ENCODE results near the gene DOCK7. TPM values are rescaled to one million over a fixed set of nuclear protein-coding genes. Genes with fewer than 3 reads are reported as not detected.
A peak's percentile ranks its signal among the peaks of the same experiment; 100 is the strongest.

The DOCK7 gene
- total RNA-seq, 2 experiments from 2014 or later, result 6.0 to 7.9 TPM

DNA sequence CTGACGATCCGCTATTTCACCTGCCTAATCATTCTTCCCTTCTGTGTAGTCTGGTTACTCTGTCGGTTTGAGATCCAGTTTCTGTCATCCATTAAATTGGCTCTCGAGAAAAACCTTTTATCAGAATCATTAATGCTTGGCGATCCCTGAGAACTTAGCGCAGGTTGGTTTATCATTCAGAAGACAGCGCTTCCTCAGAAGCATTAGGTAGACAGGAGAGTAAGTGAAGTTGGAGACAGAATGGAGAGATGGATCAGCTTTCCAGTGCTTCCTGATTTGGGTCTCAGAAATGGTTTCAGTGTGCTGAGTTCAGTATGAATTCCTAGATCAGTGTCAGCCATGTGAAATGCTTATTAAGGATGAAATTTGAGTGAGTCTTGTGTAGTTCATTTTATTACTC is 250.0 kb downstream of the DOCK7 start:
- Mint-ChIP-seq H3K27ac (peak overlapping the region; percentile 99), H3K4me1 (ENCODE audit: low read depth) (peaks cover 54% of the 10 kb centered on the region), H3K27me3 (no peaks in the 10 kb centered on the region), H3K36me3 (ENCODE audit: low read depth) (peaks cover 55% of the 10 kb centered on the region), H3K9me3 (no peaks in the 10 kb centered on the region), H3K4me3 (peak overlapping the region; percentile 97)
- H3K27ac ChIP-seq (ENCODE audit: low read depth in 1 of 2, low read length in 2 of 2), result no peak overlapping the region
- H3K9me3 ChIP-seq (ENCODE audit: control insufficient read depth in 1 of 2, insufficient read depth in 1 of 2, low read length in 2 of 2), result no peaks in the 10 kb centered on the region
- H3K4me3 ChIP-seq (ENCODE audit: low read length), result peak overlapping the region; percentile 93
- intact Hi-C loops (cut with DNase I, micrococcal nuclease), result loop anchor here (5.0 to 10.0 kb wide), 7 partner anchors 166 to 1361 kb away; partner anchors contain the start of genes ALG6 (in 1 of the 2), DOCK7 (in 1 of the 2), EFCAB7 (in 1 of the 2) and ITGB3BP (in 1 of the 2)
- H3K36me3 ChIP-seq (ENCODE audit: insufficient read depth, low read length), result peaks cover 19% of the 10 kb centered on the region
- H3K27me3 ChIP-seq (ENCODE audit: control insufficient read depth in 1 of 2, insufficient read depth in 2 of 2, low read length in 2 of 2), result no peaks in the 10 kb centered on the region
- ATAC-seq (ENCODE audit: poor library complexity) (no peak), DNase-seq (peak in 1 of 14 experiments; percentile 19)
- ChIA-PET POLR2A (no interaction called here), CTCF (interaction anchor here (1.3 kb wide), 1 partner anchor 13 kb away, joined by 3 read pairs; no protein-coding TSS in a partner anchor)
- peaks cover 20% of the 10 kb centered on the region for H3K4me1 ChIP-seq (ENCODE audit: insufficient read depth, low read length)
- TF ChIP-seq, protein P1, sequence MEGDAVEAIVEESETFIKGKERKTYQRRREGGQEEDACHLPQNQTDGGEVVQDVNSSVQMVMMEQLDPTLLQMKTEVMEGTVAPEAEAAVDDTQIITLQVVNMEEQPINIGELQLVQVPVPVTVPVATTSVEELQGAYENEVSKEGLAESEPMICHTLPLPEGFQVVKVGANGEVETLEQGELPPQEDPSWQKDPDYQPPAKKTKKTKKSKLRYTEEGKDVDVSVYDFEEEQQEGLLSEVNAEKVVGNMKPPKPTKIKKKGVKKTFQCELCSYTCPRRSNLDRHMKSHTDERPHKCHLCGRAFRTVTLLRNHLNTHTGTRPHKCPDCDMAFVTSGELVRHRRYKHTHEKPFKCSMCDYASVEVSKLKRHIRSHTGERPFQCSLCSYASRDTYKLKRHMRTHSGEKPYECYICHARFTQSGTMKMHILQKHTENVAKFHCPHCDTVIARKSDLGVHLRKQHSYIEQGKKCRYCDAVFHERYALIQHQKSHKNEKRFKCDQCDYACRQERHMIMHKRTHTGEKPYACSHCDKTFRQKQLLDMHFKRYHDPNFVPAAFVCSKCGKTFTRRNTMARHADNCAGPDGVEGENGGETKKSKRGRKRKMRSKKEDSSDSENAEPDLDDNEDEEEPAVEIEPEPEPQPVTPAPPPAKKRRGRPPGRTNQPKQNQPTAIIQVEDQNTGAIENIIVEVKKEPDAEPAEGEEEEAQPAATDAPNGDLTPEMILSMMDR (IDR thresholded peaks at IDR 0.05), result no peak

DNA sequence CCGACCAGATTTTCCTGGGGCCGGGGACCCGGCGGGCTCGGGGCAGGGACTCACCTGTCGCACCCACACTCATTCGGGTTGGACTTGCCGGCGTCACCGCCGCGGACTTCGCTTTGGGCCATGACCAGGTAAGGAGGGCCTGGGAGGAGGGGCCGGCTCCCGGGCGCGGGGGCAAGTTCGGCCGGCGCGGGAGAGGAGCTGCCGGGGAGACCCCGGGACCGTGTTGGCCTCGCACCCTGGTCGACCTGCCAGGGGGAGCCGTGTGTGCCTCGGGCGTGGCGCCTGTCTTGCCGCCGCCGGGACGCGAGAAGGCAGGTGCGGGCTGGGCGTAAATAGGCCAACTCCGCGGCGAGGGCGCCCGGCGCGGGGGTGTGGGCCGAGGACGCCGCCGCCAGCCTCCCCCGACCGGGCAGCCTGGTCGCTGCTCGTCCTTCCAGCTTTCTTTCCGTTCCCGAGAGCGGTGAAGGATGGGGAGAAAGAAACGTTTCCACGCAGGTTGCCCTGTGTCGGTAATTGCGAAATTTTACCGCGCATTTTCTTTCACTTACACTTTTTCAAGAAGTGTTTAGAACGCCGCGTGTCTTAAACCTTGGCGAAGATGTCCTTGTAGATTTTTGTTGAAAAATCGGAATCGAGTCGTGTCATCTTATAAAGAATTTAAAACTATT is 250.8 kb downstream of the DOCK7 start:
- Histone ChIP-seq H3K27me3 (ENCODE audit: control insufficient read depth in 1 of 2, insufficient read depth in 2 of 2, low read length in 2 of 2) (no peaks in the 10 kb centered on the region), H3K4me1 (ENCODE audit: insufficient read depth, low read length) (peaks cover 20% of the 10 kb centered on the region), H3K9me3 (ENCODE audit: control insufficient read depth in 1 of 2, insufficient read depth in 1 of 2, low read length in 2 of 2) (no peaks in the 10 kb centered on the region), H3K27ac (ENCODE audit: low read depth in 1 of 2, low read length in 2 of 2) (peak overlapping the region; percentile 97 to 99), H3K36me3 (ENCODE audit: insufficient read depth, low read length) (peaks cover 11% of the 10 kb centered on the region), H3K4me3 (ENCODE audit: low read length) (peak overlapping the region; percentile 93)
- Mint-ChIP-seq H3K27ac (peak overlapping the region; percentile 99), H3K27me3 (no peaks in the 10 kb centered on the region), H3K4me3 (peak overlapping the region; percentile 97), H3K4me1 (ENCODE audit: low read depth) (peaks cover 54% of the 10 kb centered on the region), H3K9me3 (no peaks in the 10 kb centered on the region), H3K36me3 (ENCODE audit: low read depth) (peaks cover 50% of the 10 kb centered on the region)
- ChIA-PET POLR2A (interaction anchor here (0.5 to 2.5 kb wide), 11 partner anchors 8 to 1360 kb away, joined by 3 to 29 read pairs (median 6); partner anchors contain the start of genes ALG6, ATG4C, DOCK7 and PGM1), CTCF (interaction anchor here (1.3 kb wide), 1 partner anchor 13 kb away, joined by 3 read pairs; no protein-coding TSS in a partner anchor)
- DNase-seq (peak in 13 of 14 experiments; percentile 2 to 74 (median 36)), ATAC-seq (ENCODE audit: poor library complexity) (no peak)
- intact Hi-C loops (cut with DNase I, micrococcal nuclease), result loop anchor here (5.0 to 10.0 kb wide), 7 partner anchors 165 to 1360 kb away; partner anchors contain the start of genes ALG6 (in 1 of the 2), DOCK7 (in 1 of the 2), EFCAB7 (in 1 of the 2) and ITGB3BP (in 1 of the 2)
- TF ChIP-seq, protein P1 (IDR thresholded peaks at IDR 0.05), result no peak

DNA sequence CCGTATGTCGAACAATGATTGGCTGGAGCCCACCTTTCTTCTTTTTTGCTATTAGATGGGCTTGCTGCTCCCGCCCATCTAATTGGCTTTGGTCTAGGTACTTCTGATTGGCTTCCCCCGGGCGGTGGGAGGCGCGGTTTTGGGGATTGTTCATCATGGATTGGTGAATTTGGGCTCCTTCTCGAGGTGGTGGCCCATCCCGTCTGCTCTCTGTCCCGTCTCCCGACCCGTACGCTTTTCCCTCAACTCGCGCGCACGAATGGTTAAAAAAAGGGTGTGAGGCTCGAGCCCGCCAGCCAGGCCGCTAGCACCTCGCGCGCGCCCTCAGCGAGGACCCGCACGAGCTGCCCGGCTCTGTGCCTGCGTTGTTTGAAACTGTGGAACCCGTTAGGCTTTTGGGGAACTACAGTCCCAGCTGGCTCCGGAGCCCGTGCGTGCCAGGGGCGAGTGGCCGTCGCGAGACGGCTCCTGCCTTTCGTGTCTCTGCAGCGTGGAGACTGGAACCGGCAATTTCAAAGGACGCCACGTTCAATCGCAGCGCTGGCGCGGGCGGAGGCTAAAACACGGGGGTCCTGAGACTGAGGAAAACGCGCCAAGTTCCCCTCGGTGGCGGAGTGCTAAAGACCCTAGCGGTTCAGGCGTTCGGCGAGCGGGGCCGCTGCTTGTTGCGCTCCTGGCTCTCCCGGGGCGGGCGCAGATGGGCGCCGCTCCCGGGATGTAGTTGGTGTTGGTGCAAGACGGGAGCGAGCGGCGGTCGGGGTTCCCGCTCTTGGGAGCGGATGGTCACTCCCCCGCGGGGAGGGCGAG is 251.5 kb downstream of the DOCK7 start, which contains the start of gene USP1:
TSS of gene USP1 (plus strand) at position 584 of the 807 bp plus-strand sequence. CDS start 2,819 bp downstream, outside the sequence.
- peak within 1 kb of the TSS; percentile 97 to 99 for H3K27ac ChIP-seq (ENCODE audit: low read depth in 1 of 2, low read length in 2 of 2)
- intact Hi-C loops (cut with DNase I, micrococcal nuclease), result loop anchor here (1.0 to 10.0 kb wide), 8 partner anchors 164 to 1359 kb away; partner anchors contain the start of genes ALG6 (in 1 of the 2), DOCK7 (in 1 of the 2), EFCAB7 (in 1 of the 2) and ITGB3BP (in 1 of the 2)
- Mint-ChIP-seq H3K27ac (peak within 1 kb of the TSS; percentile 99), H3K4me3 (peak within 1 kb of the TSS; percentile 97), H3K27me3 (no peaks in the 10 kb centered on the region), H3K36me3 (ENCODE audit: low read depth) (peaks cover 42% of the 10 kb centered on the region), H3K4me1 (ENCODE audit: low read depth) (peaks cover 48% of the 10 kb centered on the region), H3K9me3 (no peaks in the 10 kb centered on the region)
- H3K4me3 ChIP-seq (ENCODE audit: low read length), result peak within 1 kb of the TSS; percentile 93
- CTCF ChIA-PET, result no interaction called here
- TF ChIP-seq, protein P1 (IDR thresholded peaks at IDR 0.05), result no peak
- POLR2A ChIA-PET, result interaction anchor here (0.5 to 2.5 kb wide), 20 partner anchors 8 to 1359 kb away, joined by 3 to 29 read pairs (median 6); partner anchors contain the start of genes ALG6, ATG4C, DOCK7 and PGM1
- no peaks in the 10 kb centered on the region for H3K27me3 ChIP-seq (ENCODE audit: control insufficient read depth in 1 of 2, insufficient read depth in 2 of 2, low read length in 2 of 2)
- H3K4me1 ChIP-seq (ENCODE audit: insufficient read depth, low read length), result peaks cover 20% of the 10 kb centered on the region
- H3K36me3 ChIP-seq (ENCODE audit: insufficient read depth, low read length), result peaks cover 4% of the 10 kb centered on the region
- H3K9me3 ChIP-seq (ENCODE audit: control insufficient read depth in 1 of 2, insufficient read depth in 1 of 2, low read length in 2 of 2), result no peaks in the 10 kb centered on the region
- ATAC-seq (ENCODE audit: poor library complexity) (peak; percentile 84), DNase-seq (peak; percentile 94 to 99 (median 96))
